HG02623 (cell line): ENCODE measurements around the gene RGS12.

Experiments
- ATAC-seq: cut with Tn5 transposase; IDR thresholded peaks from one replicate; pipeline ENCODE4 v1.9.1; 2021; ENCODE audit warnings: moderate library complexity; ENCODE audit not compliant: unreplicated experiment

Gene RGS12

GRCh38 chr4:3252831-3253641 is 39.8 kb upstream of the RGS12 start:
- no peak for ATAC-seq

DNA sequence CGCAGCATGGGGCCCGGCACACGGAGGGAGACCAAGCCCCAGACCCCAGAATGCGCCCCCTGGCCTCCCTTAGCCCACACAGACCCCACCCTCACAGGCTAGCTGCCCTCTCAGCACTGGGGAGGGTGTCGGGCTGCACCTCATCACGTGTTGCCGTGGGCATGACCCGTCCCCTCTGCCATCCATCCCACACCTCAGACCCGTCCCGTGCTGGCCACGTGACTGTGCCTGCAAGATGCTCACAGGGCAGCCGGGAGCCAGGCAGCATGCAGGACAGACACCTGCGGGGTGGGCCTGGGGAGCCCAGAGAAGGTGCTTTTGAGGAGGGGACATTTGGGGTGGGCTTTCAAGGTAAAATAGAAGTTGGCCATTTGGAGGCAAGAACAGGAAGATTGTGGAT is 39.0 kb upstream of the RGS12 start:
- ATAC-seq, result no peak

DNA sequence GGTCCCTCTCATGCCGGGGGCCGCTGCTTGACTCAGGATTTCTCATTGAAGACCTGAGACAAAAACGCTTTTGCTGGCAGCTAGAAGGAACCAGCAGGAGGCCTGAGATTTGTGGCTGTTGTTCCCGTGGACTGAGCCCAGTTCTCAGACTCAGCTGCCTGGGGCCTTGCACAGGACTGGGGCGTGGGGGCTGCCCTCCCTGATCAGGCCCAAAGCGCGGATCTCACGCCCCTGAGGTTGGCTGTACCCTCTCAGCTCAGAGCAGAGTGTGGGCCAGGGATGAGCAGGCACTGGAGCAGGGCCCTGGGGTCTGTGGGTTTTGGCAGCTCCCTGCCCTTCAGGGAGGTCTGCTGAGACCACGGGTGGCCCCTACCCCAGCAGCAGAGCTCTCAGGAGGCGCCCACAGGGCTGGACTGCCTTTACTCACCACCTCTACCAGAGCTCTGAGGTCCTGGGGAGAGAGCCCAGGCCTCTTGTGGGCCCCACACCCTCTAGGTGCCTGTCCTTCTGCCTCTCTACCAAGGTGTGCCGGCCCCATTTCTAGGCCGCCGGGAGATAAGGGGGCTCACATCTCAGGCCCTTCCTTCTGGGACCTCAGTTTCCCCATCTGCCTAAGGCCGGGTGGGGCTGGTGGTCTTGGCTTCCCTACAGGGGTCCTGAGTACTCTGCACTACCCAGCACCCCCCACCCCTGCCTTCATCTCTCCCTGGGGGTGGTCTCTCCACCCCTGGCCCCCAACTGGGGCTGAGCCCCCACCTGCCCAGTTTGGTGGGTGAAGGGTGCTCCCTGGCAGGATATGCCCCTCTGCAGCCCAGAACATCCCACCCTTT is 38.3 kb upstream of the RGS12 start:
- no peak for ATAC-seq

DNA sequence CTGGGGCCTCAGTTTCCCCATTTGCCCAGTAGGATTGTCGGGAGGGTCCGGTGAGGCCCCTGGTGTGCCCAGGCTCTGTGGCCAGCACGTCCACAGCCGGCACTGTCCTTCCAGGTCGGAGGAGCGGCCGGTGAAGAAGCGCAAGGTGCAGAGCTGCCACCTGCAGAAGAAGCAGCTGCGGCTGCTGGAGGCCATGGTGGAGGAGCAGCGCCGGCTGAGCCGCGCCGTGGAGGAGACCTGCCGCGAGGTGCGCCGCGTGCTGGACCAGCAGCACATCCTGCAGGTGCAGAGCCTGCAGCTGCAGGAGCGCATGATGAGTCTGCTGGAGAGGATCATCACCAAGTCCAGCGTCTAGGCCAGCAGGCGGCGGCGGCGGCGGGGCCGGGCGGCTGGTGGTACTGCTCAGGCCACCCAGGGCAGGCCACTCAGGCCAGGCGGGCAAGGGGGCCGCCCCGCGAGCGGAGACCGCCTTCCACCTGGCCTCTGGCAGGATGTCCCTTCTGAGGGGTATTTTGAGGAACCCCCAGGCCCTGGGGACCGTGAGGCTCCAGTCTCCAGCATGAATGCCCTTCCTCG is 37.1 kb upstream of the RGS12 start:
- ATAC-seq, result no peak

- no peak for ATAC-seq
Observed at GRCh38 chr4:3256230-3257102, 36.4 kb upstream of the RGS12 start.

GRCh38 chr4:3257103-3257555 is 35.7 kb upstream of the RGS12 start:
- no peak for ATAC-seq

DNA sequence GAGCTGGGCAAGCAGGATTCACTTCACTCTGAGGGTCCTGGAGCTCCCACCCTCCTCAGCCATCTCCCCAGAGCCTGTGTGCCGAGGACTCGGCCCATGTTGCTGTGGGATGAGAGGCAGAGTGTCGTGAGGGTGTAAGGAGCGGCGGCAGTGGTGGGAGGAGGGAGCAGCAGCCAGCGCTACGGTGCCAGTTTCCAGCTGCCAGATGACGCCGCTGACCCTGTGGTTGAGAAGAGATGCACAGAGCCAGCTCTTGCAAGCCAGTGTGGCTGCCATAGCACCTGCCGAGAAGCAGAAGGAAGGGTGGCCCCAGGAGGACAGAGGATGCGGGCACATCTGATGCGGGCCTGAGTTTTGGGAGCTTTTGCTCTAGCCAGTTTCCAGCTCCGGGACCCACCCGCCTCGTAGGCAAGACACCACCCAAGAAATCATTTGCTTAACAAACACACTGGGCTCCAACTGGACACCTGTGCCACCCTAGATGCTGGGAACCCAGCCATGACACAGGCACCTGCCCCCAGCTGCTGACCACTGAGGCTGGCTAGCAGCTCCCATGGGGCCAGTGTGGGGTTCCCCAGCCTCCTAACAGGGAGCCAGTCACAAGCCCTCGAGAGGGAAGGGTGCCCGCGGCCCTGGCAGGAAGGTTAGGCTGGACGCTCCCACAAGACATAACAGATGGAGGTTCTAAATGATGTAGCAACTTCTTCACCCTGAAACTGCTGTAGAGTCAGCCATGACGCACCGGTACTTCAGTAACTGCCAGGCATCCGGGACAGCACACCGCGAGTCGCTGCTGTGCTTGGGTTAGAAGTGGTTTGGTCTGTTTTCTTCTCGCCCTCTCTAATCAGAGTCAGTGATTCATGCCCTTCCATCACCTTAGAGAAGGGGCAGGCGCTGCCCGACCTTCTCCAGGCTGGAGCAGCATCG is 35.0 kb upstream of the RGS12 start:
- ATAC-seq, result no peak

- ATAC-seq, result no peak
Observed at GRCh38 chr4:3261411-3262207, 31.2 kb upstream of the RGS12 start.

DNA sequence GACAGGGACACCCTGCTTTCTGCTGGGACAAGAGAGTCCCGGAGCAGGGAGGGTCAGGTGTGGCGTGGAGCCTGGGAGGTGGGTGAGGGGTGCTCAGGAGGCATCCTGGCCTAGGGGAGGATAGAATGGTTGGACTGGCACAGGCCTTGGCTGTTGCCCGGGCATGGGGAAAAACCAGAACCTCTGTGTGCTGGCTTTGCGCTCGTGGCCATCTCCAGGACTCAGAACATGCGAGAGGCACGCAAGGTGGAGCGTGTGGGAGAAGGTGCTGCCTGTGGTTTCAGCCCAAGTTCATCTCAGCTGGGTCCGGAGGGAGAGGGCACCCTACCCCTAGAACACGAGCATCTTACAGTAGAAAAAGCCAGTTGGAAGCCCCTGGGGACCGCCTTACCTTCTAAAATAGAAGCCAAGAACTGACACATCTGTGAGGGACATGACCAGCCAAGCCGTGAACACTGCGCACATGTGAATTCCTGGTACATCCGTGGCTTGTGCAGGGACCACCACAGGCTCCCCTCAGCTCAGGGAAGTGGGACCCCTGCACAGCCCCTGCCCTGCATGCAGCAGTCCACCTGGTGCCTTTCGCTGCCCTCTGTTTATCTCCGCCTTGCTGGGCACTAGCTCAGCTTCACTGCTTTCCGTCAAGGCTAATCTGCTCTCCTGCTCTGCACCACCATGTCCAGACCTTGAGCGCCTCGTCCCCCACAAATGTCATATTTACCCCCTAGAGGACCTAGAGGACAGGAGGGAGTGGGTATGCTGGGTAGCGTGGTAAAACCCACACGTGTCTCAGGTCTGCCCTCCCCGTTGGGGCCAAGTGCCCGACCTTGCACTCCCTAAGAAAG is 30.4 kb upstream of the RGS12 start:
- no peak for ATAC-seq

DNA sequence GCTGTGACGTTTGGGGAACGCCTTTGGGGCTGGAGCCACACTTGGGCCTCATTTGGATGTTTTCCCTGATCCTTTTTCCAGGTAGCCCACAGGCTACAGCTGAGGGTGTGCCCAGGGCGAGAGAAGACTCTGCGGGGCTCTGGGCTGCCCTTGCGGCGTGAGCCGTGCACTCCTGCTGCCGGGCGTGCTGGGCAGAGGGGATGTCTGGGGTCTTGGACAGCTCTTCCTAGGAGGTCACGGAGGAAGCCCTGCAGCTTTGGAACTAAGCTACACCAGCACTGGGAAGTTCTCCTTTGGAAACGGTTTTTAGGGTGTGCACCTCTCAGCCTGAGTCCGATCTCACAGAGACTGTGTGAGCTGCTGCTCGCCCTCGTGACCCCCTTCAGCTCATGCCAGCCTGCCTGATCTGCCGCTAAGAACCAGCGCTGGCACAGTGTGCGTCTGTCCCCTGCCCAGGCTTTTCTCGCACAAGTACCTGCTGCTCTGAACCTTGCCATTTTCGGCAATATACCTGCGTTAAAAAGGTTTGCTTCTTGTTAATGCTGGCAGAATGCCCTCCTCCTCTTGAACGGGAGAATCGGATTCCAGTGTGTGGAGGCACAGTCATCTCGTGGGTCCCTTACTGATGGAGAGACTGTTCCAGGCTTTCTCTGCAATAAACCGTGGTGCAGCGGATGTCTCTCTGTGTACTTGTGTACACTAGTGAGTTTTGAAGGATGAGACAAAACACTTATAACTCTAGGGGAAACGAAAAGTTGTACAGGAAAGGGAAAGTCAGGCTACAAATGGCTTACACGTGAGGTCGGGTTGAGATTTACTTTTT is 29.6 kb upstream of the RGS12 start:
- no peak for ATAC-seq

DNA sequence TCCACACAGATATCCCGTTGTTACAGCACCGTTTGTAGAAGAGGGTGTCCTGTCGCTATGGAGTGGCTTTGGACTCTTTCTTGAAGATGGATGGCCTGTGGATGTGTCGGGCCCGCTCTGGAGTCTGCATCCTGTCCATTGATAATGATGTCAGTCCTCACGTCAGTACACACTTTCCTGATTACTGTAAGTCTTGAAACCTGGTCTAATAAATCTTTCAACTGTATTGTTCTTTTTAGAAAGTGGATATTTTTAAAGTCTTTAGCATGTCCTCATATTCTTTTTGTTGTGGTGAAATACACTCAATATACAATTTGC is 29.0 kb upstream of the RGS12 start:
- no peak for ATAC-seq

DNA sequence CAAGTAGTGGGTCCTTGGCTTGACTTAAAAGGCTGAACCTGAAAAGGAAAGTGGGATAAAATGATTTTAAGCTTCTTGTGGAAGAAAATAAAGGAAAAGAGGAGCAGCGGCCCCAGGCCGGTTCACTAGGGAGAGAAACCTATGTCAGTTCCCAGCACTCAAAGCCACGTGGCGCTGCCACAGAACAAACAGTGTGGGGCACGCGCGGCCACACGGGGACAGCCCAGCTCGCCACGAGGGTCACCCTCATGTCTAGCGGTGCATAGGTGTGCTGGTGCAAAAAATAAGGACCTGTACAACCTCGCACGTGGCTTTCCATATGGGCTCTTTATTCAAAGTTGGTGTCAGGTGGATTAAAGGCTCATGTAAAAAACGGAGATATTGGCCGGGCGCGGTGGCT is 26.7 kb upstream of the RGS12 start:
- ATAC-seq, result no peak

GRCh38 chr4:3267576-3268394 is 25.0 kb upstream of the RGS12 start:
- ATAC-seq, result no peak

- no peak for ATAC-seq
Observed at GRCh38 chr4:3268395-3269104, 24.3 kb upstream of the RGS12 start.

GRCh38 chr4:3269105-3269927 is 23.5 kb upstream of the RGS12 start:
- no peak for ATAC-seq
